ENCODE results near the gene CD59.

- no peak for TF ChIP-seq CTCF (IDR thresholded peaks at IDR 0.05; ENCODE audit: low read length)
- no peak for TF ChIP-seq EZH2 (IDR thresholded peaks at IDR 0.05; ENCODE audit: borderline replicate concordance, low read length)
These were observed 66.5 kb downstream of the CD59 start for GRCh38 chr11:33669598-33670249.
